SK-N-SH (cell line): ENCODE measurements around the gene TP63. TPM values are rescaled to one million over a fixed set of nuclear protein-coding genes. Genes with fewer than 3 reads are reported as not detected.

Experiments
- CTCF ChIA-PET: fragments of 300-600, 350-600 bp; formaldehyde crosslinking; extraction: SDS; loops from one replicate; lab custom pipeline; 2021; lab: Yijun Ruan, JAX
- POLR2A ChIA-PET: fragments of 350-600 bp; sonication (Branson Sonifier 250); formaldehyde crosslinking; extraction: SDS; loops from one replicate; lab custom pipeline; 2020; ENCODE audit warnings: antibody characterized with exemption, inconsistent platforms; lab: Yijun Ruan, JAX
- DNase-seq: peaks from one replicate; pipeline ENCODE4 v3.0.0; 2012
- H2AFZ ChIP-seq: fragments of 200-600 bp; sonication (generic); 2 replicates; pipeline ENCODE4 v1.8.1; 2016; ENCODE audit warnings: antibody characterized with exemption, mild to moderate bottlenecking, low read depth
- H3F3A ChIP-seq: fragments of 200-600 bp; sonication (generic); replicated peaks from 2 replicates; pipeline ENCODE3; 2016; ENCODE audit warnings: antibody characterized with exemption, mild to moderate bottlenecking; ENCODE audit not compliant: insufficient read depth
- H3K27ac ChIP-seq, 2 experiments: fragments of 200-500 bp in 1 of 2; fragments of 200-600 bp in 1 of 2; sonication (Bioruptor generic) in 1 of 2; sonication (generic), shearing (Covaris generic) in 1 of 2; 2 replicates each; pipeline versions ENCODE4 v1.5.1 to v1.6.1; 2014 to 2016; ENCODE audit warnings: low read depth in 2 of 2, inconsistent platforms in 1 of 2, low read length in 1 of 2, mild to moderate bottlenecking in 1 of 2, mixed read lengths in 1 of 2
- H3K27me3 ChIP-seq: fragments of 200-600 bp; sonication (generic), shearing (Covaris generic); 2 replicates; pipeline ENCODE4 v1.6.1; 2016; ENCODE audit warnings: mixed run types; ENCODE audit not compliant: insufficient read depth
- H3K36me3 ChIP-seq, 2 experiments: fragments of 200-500 bp in 1 of 2; fragments of 200-600 bp in 1 of 2; sonication (Bioruptor generic) in 1 of 2; sonication (generic) in 1 of 2; replicated peaks in 1 of 2; 2 replicates each; pipeline versions ENCODE3 to v1.5.1; 2014 to 2016; ENCODE audit warnings: low read length in 1 of 2, mild to moderate bottlenecking in 1 of 2; ENCODE audit not compliant: insufficient read depth in 2 of 2, control insufficient read depth in 1 of 2
- H3K4me1 ChIP-seq, 2 experiments: fragments of 200-500 bp in 1 of 2; fragments of 200-600 bp in 1 of 2; sonication (Bioruptor generic) in 1 of 2; sonication (generic), shearing (Covaris generic) in 1 of 2; 2 replicates each; pipeline versions ENCODE4 v1.5.1 to v1.6.1; 2014 to 2016; ENCODE audit warnings: low read depth in 1 of 2, low read length in 1 of 2, mixed run types in 1 of 2; ENCODE audit not compliant: insufficient read depth in 2 of 2, control insufficient read depth in 1 of 2
- H3K4me2 ChIP-seq: fragments of 200-600 bp; sonication (generic), shearing (Covaris generic); 2 replicates; pipeline ENCODE4 v1.6.1; 2017; ENCODE audit warnings: mixed run types
- H3K4me3 ChIP-seq, 2 experiments: fragments of 200-500 bp in 1 of 2; fragments of 200-600 bp in 1 of 2; sonication (Bioruptor generic) in 1 of 2; sonication (generic), shearing (Covaris generic) in 1 of 2; 2 replicates each; pipeline versions ENCODE4 v1.5.1 to v1.8.1; 2014 to 2016; ENCODE audit warnings: low read depth in 2 of 2, inconsistent platforms in 1 of 2, low read length in 1 of 2, mild to moderate bottlenecking in 1 of 2, mixed read lengths in 1 of 2, moderate library complexity in 1 of 2
- H3K79me2 ChIP-seq: fragments of 200-600 bp; sonication (generic); 2 replicates; pipeline ENCODE4 v1.8.1; 2017; ENCODE audit warnings: mild to moderate bottlenecking; ENCODE audit not compliant: insufficient read depth
- H3K9ac ChIP-seq: fragments of 200-600 bp; sonication (generic); 2 replicates; pipeline ENCODE4 v1.6.1; 2017; ENCODE audit warnings: mixed run types
- H3K9me2 ChIP-seq: fragments of 200-600 bp; sonication (generic); 2 replicates; pipeline ENCODE4 v1.6.1; 2017; ENCODE audit warnings: mixed run types
- H3K9me3 ChIP-seq: fragments of 200-600 bp; sonication (generic); 2 replicates; pipeline ENCODE4 v1.6.1; 2017; ENCODE audit warnings: mixed run types, mild to moderate bottlenecking, moderate library complexity
- H4K20me1 ChIP-seq: fragments of 200-600 bp; sonication (generic); 2 replicates; pipeline ENCODE4 v1.6.1; 2017; ENCODE audit warnings: mild to moderate bottlenecking, mixed run types; ENCODE audit not compliant: insufficient read depth
- CHD2 ChIP-seq: fragments of 150-350 bp; IDR thresholded peaks from 2 replicates; pipeline ENCODE4 v1.6.1; 2018; ENCODE audit warnings: low read length; ENCODE audit not compliant: partially characterized antibody
- CTCF ChIP-seq: fragments of 200-600 bp; sonication (generic); IDR thresholded peaks from 2 replicates; pipeline ENCODE4 v1.6.1; 2017; ENCODE audit warnings: antibody characterized with exemption, mild to moderate bottlenecking, moderate library complexity
- ELF1 ChIP-seq: IDR thresholded peaks from 2 replicates; pipeline ENCODE4 v1.4.0; 2012
- EZH2phosphoT487 ChIP-seq: fragments of 200-600 bp; sonication (generic); IDR thresholded peaks from 2 replicates; pipeline ENCODE4 v1.6.1; 2017; ENCODE audit warnings: low read depth, mixed run types, mild to moderate bottlenecking, antibody characterized with exemption, moderate library complexity, borderline replicate concordance
- FOSL2 ChIP-seq: IDR thresholded peaks from 2 replicates; pipeline ENCODE4 v1.4.0; 2012; ENCODE audit warnings: low read depth, mild to moderate bottlenecking, moderate library complexity, borderline replicate concordance
- FOXJ3 ChIP-seq: sonication (generic); formaldehyde crosslinking; IDR thresholded peaks from 2 replicates; pipeline ENCODE4 v1.5.1; 2020; ENCODE audit warnings: mild to moderate bottlenecking, missing genetic modification reagents
- JUND ChIP-seq: IDR thresholded peaks from 2 replicates; pipeline ENCODE4 v1.4.0; 2012
- NRF1 ChIP-seq: IDR thresholded peaks from 2 replicates; pipeline ENCODE4 v1.6.1; 2012; ENCODE audit warnings: low read depth, mild to moderate bottlenecking, low read length
- RFX5 ChIP-seq: IDR thresholded peaks from 2 replicates; pipeline ENCODE4 v1.6.1; 2012; ENCODE audit warnings: mild to moderate bottlenecking, improper control_type of control experiment, low read length
- SIN3A ChIP-seq: IDR thresholded peaks from 2 replicates; pipeline ENCODE4 v1.6.1; 2012; ENCODE audit warnings: low read depth, mild to moderate bottlenecking, low read length, moderate library complexity, borderline replicate concordance
- SMC3 ChIP-seq: IDR thresholded peaks from 2 replicates; pipeline ENCODE4 v1.6.1; 2012; ENCODE audit warnings: low read depth, low read length, improper control_type of control experiment
- USF1 ChIP-seq: IDR thresholded peaks from 2 replicates; pipeline ENCODE4 v1.4.0; 2012; ENCODE audit warnings: low read depth, borderline replicate concordance
- USF2 ChIP-seq: fragments of 150-350 bp; IDR thresholded peaks from 2 replicates; pipeline ENCODE4 v1.6.1; 2017; ENCODE audit warnings: antibody characterized with exemption, low read length, low read depth, borderline replicate concordance
- WGBS: methylation state at CpG from one replicate; pipeline ENCODE4 v1.1.6; 2017; ENCODE audit warnings: low lambda C conversion rate; 5-methylcytosine and 5-hydroxymethylcytosine counted together
- polyA plus RNA-seq, 3 experiments: library from polyadenylated mRNA; depleted of rRNA; stranded (reverse); fragments of >200 nt; gene quantifications; 2 replicates each; pipeline ENCODE4 v1.2.3, GENCODE V29; 2012
- TF ChIP-seq, protein P1 (sequence below): IDR thresholded peaks from 2 replicates; pipeline ENCODE4 v1.4.0; 2012; ENCODE audit warnings: low read depth

The TP63 gene
- polyA plus RNA-seq, 1 of the 3 experiments (the other 2 are of a cell fraction) = not detected

GRCh38 chr3:189632242-189632641 lies 1.1 kb downstream of the TP63 start:
- no peaks in the 10 kb centered on the region for H3K79me2 ChIP-seq
- no peak overlapping the region for H2AFZ ChIP-seq
- H3K36me3 ChIP-seq = no peaks in the 10 kb centered on the region
- DNase-seq = no peak
- H3K27ac ChIP-seq = no peak overlapping the region
- no peaks in the 10 kb centered on the region for H4K20me1 ChIP-seq
- TF ChIP-seq CTCF (no peak), JUND (no peak), NRF1 (no peak), ELF1 (no peak)
- TF ChIP-seq, protein P1, sequence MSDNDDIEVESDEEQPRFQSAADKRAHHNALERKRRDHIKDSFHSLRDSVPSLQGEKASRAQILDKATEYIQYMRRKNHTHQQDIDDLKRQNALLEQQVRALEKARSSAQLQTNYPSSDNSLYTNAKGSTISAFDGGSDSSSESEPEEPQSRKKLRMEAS = no peak
- 31% methylated on average over 5 of the region's 5 CpGs for WGBS
- H3K4me2 ChIP-seq = no peak overlapping the region
- CTCF ChIA-PET = no interaction called here
- POLR2A ChIA-PET = no interaction called here
- H3K4me3 ChIP-seq = no peak overlapping the region
- no peaks in the 10 kb centered on the region for H3K4me1 ChIP-seq
- no peaks in the 10 kb centered on the region for H3K27me3 ChIP-seq
- H3K9ac ChIP-seq = no peak overlapping the region
- H3K9me3 ChIP-seq = no peaks in the 10 kb centered on the region
- H3K9me2 ChIP-seq = no peaks in the 10 kb centered on the region
- no peaks in the 10 kb centered on the region for H3F3A ChIP-seq

GRCh38 chr3:189635339-189635738 lies 4.2 kb downstream of the TP63 start:
- Histone ChIP-seq H3K4me3 (no peak overlapping the region), H3K9me2 (no peaks in the 10 kb centered on the region), H4K20me1 (no peaks in the 10 kb centered on the region), H3K9ac (no peak overlapping the region), H3K4me1 (no peaks in the 10 kb centered on the region), H3K79me2 (no peaks in the 10 kb centered on the region), H2AFZ (no peak overlapping the region), H3F3A (no peaks in the 10 kb centered on the region), H3K27me3 (no peaks in the 10 kb centered on the region), H3K27ac (no peak overlapping the region), H3K4me2 (no peak overlapping the region), H3K36me3 (no peaks in the 10 kb centered on the region), H3K9me3 (no peaks in the 10 kb centered on the region)
- CTCF ChIA-PET = no interaction called here
- WGBS = 22% methylated on average over 3 of the region's 3 CpGs
- POLR2A ChIA-PET = no interaction called here
- TF ChIP-seq RFX5 (no peak), SMC3 (no peak), CTCF (no peak)
- DNase-seq = no peak

GRCh38 chr3:189636048-189636447 lies 4.9 kb downstream of the TP63 start:
- H3K36me3 ChIP-seq = no peaks in the 10 kb centered on the region
- no peaks in the 10 kb centered on the region for H3K9me3 ChIP-seq
- H2AFZ ChIP-seq = no peak overlapping the region
- H3F3A ChIP-seq = no peaks in the 10 kb centered on the region
- no peaks in the 10 kb centered on the region for H4K20me1 ChIP-seq
- H3K4me3 ChIP-seq = no peak overlapping the region
- no peak for DNase-seq
- H3K27me3 ChIP-seq = no peaks in the 10 kb centered on the region
- no peaks in the 10 kb centered on the region for H3K4me1 ChIP-seq
- H3K27ac ChIP-seq = no peak overlapping the region
- H3K9me2 ChIP-seq = no peaks in the 10 kb centered on the region
- no peaks in the 10 kb centered on the region for H3K79me2 ChIP-seq
- 82% methylated on average over 5 of the region's 5 CpGs for WGBS
- CTCF ChIA-PET = no interaction called here
- TF ChIP-seq CHD2 = no peak
- TF ChIP-seq FOSL2 = no peak
- TF ChIP-seq, protein P1 = no peak
- TF ChIP-seq FOXJ3 (CRISPR knock-in tag) = no peak
- TF ChIP-seq USF1 = no peak
- no peak for TF ChIP-seq EZH2phosphoT487
- no peak for TF ChIP-seq USF2
- no peak for TF ChIP-seq ELF1
- TF ChIP-seq SIN3A = no peak
- no peak overlapping the region for H3K4me2 ChIP-seq
- H3K9ac ChIP-seq = no peak overlapping the region
- POLR2A ChIA-PET = no interaction called here
